ENCODE data around the gene SLCO4A1.

DNA sequence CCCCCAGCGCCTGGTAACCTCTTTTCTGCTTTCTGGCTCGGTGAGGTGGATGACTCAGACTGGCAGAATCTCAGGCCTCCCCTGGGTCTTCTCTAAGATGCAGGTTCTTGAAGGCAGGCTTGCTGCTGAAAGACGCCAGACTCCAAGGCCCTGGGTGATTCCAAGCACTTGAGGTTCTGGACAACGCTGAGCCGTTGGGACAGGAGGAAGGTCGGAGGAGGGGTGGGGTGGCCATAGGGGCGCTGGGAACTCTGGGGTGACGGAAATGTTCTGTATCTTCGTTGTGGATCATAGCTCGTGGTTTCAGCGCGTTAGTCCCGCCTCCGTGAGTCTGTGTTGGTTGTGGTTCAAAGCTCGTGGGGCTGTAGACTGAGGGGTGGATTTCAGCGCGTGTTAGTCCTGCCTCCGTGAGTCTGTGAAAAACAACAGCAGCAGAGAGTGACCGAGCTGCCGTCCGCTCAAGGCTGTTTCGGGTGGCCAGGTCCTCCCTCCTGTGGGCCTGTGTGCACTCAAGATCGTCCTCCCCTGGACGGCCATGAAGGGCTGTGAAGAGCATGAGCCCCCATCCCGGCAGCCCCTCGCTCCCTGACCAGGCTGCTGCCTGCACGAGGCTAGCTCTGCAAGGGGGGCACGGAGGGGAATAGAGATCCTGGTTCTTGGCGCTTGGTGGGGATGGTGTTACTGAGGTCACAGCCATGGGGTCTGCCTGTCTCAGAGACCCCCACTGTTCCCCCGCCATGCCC is 74.1 kb downstream of the SLCO4A1 start:
- TF ChIP-seq, protein P1, sequence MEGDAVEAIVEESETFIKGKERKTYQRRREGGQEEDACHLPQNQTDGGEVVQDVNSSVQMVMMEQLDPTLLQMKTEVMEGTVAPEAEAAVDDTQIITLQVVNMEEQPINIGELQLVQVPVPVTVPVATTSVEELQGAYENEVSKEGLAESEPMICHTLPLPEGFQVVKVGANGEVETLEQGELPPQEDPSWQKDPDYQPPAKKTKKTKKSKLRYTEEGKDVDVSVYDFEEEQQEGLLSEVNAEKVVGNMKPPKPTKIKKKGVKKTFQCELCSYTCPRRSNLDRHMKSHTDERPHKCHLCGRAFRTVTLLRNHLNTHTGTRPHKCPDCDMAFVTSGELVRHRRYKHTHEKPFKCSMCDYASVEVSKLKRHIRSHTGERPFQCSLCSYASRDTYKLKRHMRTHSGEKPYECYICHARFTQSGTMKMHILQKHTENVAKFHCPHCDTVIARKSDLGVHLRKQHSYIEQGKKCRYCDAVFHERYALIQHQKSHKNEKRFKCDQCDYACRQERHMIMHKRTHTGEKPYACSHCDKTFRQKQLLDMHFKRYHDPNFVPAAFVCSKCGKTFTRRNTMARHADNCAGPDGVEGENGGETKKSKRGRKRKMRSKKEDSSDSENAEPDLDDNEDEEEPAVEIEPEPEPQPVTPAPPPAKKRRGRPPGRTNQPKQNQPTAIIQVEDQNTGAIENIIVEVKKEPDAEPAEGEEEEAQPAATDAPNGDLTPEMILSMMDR (IDR thresholded peaks at IDR 0.05; ENCODE audit: low read depth, low read length, poor library complexity, severe bottlenecking): no peak
- no peak for TF ChIP-seq EZH2phosphoT487 (IDR thresholded peaks at IDR 0.05; ENCODE audit: borderline replicate concordance, low read length)

Measured in DOHH2 (cell line).